Endodermal cell (in vitro differentiated cells): ENCODE measurements around the gene TRNT1. TPM values are rescaled to one million over a fixed set of nuclear protein-coding genes. Genes with fewer than 3 reads are reported as not detected.

Source experiments
- DNase-seq: peaks from one replicate; pipeline ENCODE4 v3.0.0-alpha.2; 2017
- H3K27ac ChIP-seq: 2 replicates; pipeline ENCODE4 v1.5.1; 2013; ENCODE audit warnings: mild to moderate bottlenecking, low read depth, low read length, moderate library complexity
- H3K27me3 ChIP-seq: 2 replicates; pipeline ENCODE4 v1.6.1; 2013; ENCODE audit warnings: mild to moderate bottlenecking, low read length, moderate library complexity; ENCODE audit not compliant: insufficient read depth, control insufficient read depth, poor library complexity, severe bottlenecking
- H3K36me3 ChIP-seq: 2 replicates; pipeline ENCODE4 v1.7.0; 2013; ENCODE audit warnings: mild to moderate bottlenecking, low read length, moderate library complexity; ENCODE audit not compliant: control insufficient read depth, insufficient read depth
- H3K4me1 ChIP-seq: one replicate; pipeline ENCODE4 v1.7.0; 2013; ENCODE audit warnings: low read length; ENCODE audit not compliant: control insufficient read depth, insufficient read depth
- H3K4me3 ChIP-seq: 2 replicates; pipeline ENCODE4 v1.5.1; 2013; ENCODE audit warnings: mild to moderate bottlenecking, low read length, moderate library complexity
- H3K9ac ChIP-seq: 2 replicates; pipeline ENCODE4 v1.6.1; 2013; ENCODE audit warnings: mild to moderate bottlenecking, low read length, moderate library complexity; ENCODE audit not compliant: poor library complexity, severe bottlenecking; ENCODE audit errors: extremely low read depth
- H3K9me3 ChIP-seq: 2 replicates; pipeline ENCODE4 v1.6.1; 2013; ENCODE audit warnings: mild to moderate bottlenecking, low read length, moderate library complexity; ENCODE audit not compliant: control insufficient read depth
- H3K27ac Mint-ChIP-seq: 2 replicates; pipeline ENCODE4 v1.8.0; 2020; ENCODE audit warnings: mixed read lengths
- H3K27me3 Mint-ChIP-seq: 2 replicates; pipeline ENCODE4 v1.8.0; 2021; ENCODE audit warnings: mild to moderate bottlenecking, mixed read lengths; ENCODE audit not compliant: insufficient read depth
- H3K36me3 Mint-ChIP-seq: 2 replicates; pipeline ENCODE4 v1.8.0; 2020; ENCODE audit warnings: low read depth, mixed read lengths
- H3K4me1 Mint-ChIP-seq: 2 replicates; pipeline ENCODE4 v1.8.0; 2020; ENCODE audit warnings: mixed read lengths
- H3K4me3 Mint-ChIP-seq: 2 replicates; pipeline ENCODE4 v1.8.0; 2020; ENCODE audit warnings: mild to moderate bottlenecking, moderate library complexity, mixed read lengths
- H3K9me3 Mint-ChIP-seq: 2 replicates; pipeline ENCODE4 v1.8.0; 2020; ENCODE audit warnings: mild to moderate bottlenecking, mixed read lengths
- CTCF ChIP-seq: fragments of 200-600 bp; sonication (generic); conservative IDR thresholded peaks from 2 replicates; pipeline ENCODE4 v1.5.0; 2021; ENCODE audit warnings: antibody characterized with exemption, mild to moderate bottlenecking
- WGBS, 2 experiments: methylation state at CpG; one replicate each; pipeline versions ENCODE4 v1.1.5 to v1.1.7; 2013; ENCODE audit warnings: missing lambda C conversion rate in 2 of 2, mixed read lengths in 1 of 2; ENCODE audit not compliant: insufficient coverage in 1 of 2, insufficient read length in 1 of 2; 5-methylcytosine and 5-hydroxymethylcytosine counted together
- total RNA-seq, 2 donors: library from RNA; stranded (reverse); fragmentation: NEBNext Ultra II Directional in 1 of 2; extraction: Animal tissue kit (Norgen Biotek cat#: 25700) in 1 of 2; gene quantifications; 2 replicates in 1 of 2; 3 replicates in 1 of 2; pipeline ENCODE4 v1.2.1, GENCODE V29; 2021

TRNT1 gene
- total RNA-seq, 2 donors from 2014 or later: 31.8 to 33.5 TPM

GRCh38 chr3:3170998-3171397 lies 44.3 kb downstream of the TRNT1 start:
- peaks cover 69% of the 10 kb centered on the region for H3K36me3 ChIP-seq
- H3K36me3 Mint-ChIP-seq: peaks cover 41% of the 10 kb centered on the region
- H3K4me1 Mint-ChIP-seq: no peaks in the 10 kb centered on the region
- H3K27me3 ChIP-seq: no peaks in the 10 kb centered on the region
- H3K9ac ChIP-seq: no peak overlapping the region
- H3K27ac Mint-ChIP-seq: no peak overlapping the region
- TF ChIP-seq CTCF: peak; percentile 67
- peaks cover 4% of the 10 kb centered on the region for H3K9me3 ChIP-seq
- DNase-seq: no peak
- H3K27me3 Mint-ChIP-seq: no peaks in the 10 kb centered on the region
- no peak overlapping the region for H3K4me3 ChIP-seq
- no peak overlapping the region for H3K4me3 Mint-ChIP-seq
- H3K4me1 ChIP-seq: no peaks in the 10 kb centered on the region
- H3K9me3 Mint-ChIP-seq: no peaks in the 10 kb centered on the region
- WGBS, 2 experiments: 83 to 92% methylated on average over 5 of the region's 5 CpGs
- H3K27ac ChIP-seq: no peak overlapping the region

- no peak for DNase-seq
- Histone ChIP-seq H3K27me3 (no peaks in the 10 kb centered on the region), H3K9me3 (no peaks in the 10 kb centered on the region), H3K36me3 (peaks cover 54% of the 10 kb centered on the region), H3K27ac (no peak overlapping the region), H3K9ac (no peak overlapping the region), H3K4me1 (no peaks in the 10 kb centered on the region), H3K4me3 (no peak overlapping the region)
- no peaks in the 10 kb centered on the region for H3K9me3 Mint-ChIP-seq
- no peaks in the 10 kb centered on the region for H3K27me3 Mint-ChIP-seq
- no peak for TF ChIP-seq CTCF
- no peak overlapping the region for H3K4me3 Mint-ChIP-seq
- H3K36me3 Mint-ChIP-seq: peaks cover 32% of the 10 kb centered on the region
- H3K27ac Mint-ChIP-seq: no peak overlapping the region
- WGBS, 2 experiments: 90% methylated on average over 1 of the region's 1 CpG; no CpG with 5 or more reads in 1 of the 2 experiments
- no peaks in the 10 kb centered on the region for H3K4me1 Mint-ChIP-seq
Observed at GRCh38 chr3:3172627-3173026, 45.9 kb downstream of the TRNT1 start.

GRCh38 chr3:3177861-3178497 lies 51.2 kb downstream of the TRNT1 start:
- Mint-ChIP-seq H3K4me3 (peak overlapping the region; percentile 77), H3K9me3 (no peaks in the 10 kb centered on the region), H3K27ac (peak overlapping the region; percentile 67), H3K4me1 (peaks cover 8% of the 10 kb centered on the region), H3K36me3 (peaks cover 21% of the 10 kb centered on the region), H3K27me3 (peaks cover 27% of the 10 kb centered on the region)
- H3K27me3 ChIP-seq: peaks cover 27% of the 10 kb centered on the region
- DNase-seq: no peak
- H3K36me3 ChIP-seq: peaks cover 12% of the 10 kb centered on the region
- 78 to 95% methylated on average over 7 to 10 of the region's 10 CpGs for WGBS, 2 experiments
- no peak overlapping the region for H3K9ac ChIP-seq
- TF ChIP-seq CTCF: no peak
- H3K4me1 ChIP-seq: no peaks in the 10 kb centered on the region
- H3K4me3 ChIP-seq: peak overlapping the region; percentile 89
- no peak overlapping the region for H3K27ac ChIP-seq
- no peaks in the 10 kb centered on the region for H3K9me3 ChIP-seq
